Fibroblast of villous mesenchyme (primary cell): ENCODE results near the gene SCGB3A2. TPM values are rescaled to one million over a fixed set of nuclear protein-coding genes. Genes with fewer than 3 reads are reported as not detected.

Experiments
- DNase-seq: peaks from one replicate; pipeline ENCODE4 v3.0.0-alpha.2; 2010; ENCODE audit warnings: low read depth
- H3K4me3 ChIP-seq: 2 replicates; pipeline ENCODE4 v1.5.1; 2011; ENCODE audit warnings: low read depth, mild to moderate bottlenecking, low read length
- total RNA-seq: library from RNA; depleted of rRNA; stranded (reverse); fragments of >200 nt; gene quantifications from 2 replicates; pipeline ENCODE4 v1.2.3, GENCODE V29; 2012
- TF ChIP-seq, protein P1 (sequence below): IDR thresholded peaks from 2 replicates; pipeline ENCODE4 v1.5.1; 2012; ENCODE audit warnings: low read depth, mild to moderate bottlenecking, low read length; ENCODE audit not compliant: insufficient read depth

The SCGB3A2 gene
- total RNA-seq, 1 donor = not detected

DNA sequence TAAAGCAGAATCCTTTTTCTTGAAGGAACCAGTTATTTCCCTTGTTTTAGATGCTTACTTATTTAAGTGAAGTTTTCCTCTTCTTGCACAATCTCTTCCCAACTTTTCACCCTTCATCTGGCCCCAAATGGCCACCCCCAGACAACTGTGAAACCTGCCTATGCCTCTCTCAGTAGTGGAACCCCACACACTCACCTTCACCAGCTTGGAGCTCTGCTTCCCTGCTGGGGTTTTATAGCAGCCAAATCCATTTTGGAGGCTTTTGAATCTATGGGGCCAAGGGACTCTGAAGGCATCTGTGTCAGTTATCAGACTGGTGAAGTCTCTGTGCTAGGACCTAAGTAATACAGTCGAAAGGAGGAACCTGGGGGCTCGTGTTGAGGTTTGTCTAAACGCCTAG is 24.2 kb upstream of the SCGB3A2 start:
- TF ChIP-seq, protein P1, sequence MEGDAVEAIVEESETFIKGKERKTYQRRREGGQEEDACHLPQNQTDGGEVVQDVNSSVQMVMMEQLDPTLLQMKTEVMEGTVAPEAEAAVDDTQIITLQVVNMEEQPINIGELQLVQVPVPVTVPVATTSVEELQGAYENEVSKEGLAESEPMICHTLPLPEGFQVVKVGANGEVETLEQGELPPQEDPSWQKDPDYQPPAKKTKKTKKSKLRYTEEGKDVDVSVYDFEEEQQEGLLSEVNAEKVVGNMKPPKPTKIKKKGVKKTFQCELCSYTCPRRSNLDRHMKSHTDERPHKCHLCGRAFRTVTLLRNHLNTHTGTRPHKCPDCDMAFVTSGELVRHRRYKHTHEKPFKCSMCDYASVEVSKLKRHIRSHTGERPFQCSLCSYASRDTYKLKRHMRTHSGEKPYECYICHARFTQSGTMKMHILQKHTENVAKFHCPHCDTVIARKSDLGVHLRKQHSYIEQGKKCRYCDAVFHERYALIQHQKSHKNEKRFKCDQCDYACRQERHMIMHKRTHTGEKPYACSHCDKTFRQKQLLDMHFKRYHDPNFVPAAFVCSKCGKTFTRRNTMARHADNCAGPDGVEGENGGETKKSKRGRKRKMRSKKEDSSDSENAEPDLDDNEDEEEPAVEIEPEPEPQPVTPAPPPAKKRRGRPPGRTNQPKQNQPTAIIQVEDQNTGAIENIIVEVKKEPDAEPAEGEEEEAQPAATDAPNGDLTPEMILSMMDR = no peak
- H3K4me3 ChIP-seq = no peak overlapping the region
- no peak for DNase-seq

DNA sequence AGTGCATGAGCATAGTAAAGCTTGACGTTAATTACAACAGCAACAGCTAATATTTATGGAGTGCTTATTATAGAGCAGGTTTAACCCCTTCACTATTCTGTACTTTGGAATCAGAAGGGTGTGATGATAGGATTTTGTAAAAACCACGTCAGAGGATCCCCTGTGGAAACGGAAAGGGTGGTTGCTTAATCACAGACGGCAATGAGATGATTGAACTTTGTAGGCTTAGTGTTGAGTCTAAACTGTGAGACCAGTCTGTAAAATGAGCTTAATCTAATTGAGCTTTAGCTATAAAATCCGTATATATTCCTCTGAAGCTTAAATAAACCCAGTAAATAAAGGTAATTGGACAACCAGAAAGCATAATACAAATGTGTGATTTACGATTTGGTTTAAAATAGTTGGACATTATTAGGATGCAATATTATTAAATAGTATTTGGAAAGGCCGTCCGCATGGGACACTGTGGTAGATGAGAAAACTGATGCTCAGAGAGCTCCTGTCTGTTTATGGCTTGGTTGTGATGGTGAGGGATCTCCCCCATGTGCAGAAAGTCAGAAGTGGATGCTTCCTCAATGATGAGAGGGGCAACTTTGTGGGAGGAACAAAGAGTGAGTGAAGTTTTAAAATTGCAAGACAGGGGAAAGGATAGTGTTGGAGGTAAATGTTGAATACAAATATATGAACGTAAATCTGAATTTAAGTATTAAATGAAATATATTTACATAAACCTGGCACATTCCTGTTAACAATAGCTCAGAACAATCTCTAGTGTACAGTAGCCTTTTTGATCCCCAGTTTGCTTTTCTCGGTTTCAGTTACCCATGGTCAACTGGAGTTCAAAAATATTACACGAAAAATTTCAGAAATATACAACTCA is 23.4 kb upstream of the SCGB3A2 start:
- no peak for DNase-seq
- TF ChIP-seq, protein P1 = no peak

DNA sequence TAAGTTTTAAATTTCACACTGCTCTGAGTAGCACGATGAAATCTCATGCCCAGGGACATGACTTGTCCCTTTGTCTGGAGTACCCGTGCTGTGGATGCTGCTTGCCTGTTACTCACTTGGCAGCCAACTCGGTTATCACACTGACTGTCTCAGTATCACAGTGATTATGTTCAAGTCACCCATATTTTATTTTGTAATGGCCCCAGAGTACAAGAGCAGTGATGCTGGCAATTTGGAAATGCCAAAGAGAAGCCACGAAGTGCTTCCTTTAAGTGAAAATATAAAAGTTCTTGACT is 22.8 kb upstream of the SCGB3A2 start:
- TF ChIP-seq, protein P1 = no peak
- no peak overlapping the region for H3K4me3 ChIP-seq
- no peak for DNase-seq

More for the DNA sequence above, 23.4 kb upstream of the SCGB3A2 start:
- no peak overlapping the region for H3K4me3 ChIP-seq

DNA sequence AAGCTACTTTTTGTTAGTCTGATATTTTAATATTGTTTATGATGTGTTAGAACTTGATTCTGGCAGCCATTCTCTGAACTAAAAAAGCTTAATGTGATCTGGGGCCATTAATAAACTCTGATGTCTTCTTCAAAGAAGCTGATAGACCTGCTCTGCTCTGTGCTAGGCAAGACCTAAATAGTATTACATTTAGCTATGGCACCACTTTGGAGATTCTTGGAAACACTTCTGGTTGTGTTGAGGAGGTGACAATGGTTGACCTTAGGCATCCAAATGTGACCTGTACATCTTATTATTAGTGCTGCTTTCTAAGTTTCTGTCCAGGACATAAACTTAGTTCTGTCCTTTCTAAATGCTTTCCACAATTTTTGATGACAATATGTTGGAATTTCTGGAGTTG is 21.7 kb upstream of the SCGB3A2 start:
- DNase-seq = no peak
- TF ChIP-seq, protein P1 = no peak
- H3K4me3 ChIP-seq = no peak overlapping the region

DNA sequence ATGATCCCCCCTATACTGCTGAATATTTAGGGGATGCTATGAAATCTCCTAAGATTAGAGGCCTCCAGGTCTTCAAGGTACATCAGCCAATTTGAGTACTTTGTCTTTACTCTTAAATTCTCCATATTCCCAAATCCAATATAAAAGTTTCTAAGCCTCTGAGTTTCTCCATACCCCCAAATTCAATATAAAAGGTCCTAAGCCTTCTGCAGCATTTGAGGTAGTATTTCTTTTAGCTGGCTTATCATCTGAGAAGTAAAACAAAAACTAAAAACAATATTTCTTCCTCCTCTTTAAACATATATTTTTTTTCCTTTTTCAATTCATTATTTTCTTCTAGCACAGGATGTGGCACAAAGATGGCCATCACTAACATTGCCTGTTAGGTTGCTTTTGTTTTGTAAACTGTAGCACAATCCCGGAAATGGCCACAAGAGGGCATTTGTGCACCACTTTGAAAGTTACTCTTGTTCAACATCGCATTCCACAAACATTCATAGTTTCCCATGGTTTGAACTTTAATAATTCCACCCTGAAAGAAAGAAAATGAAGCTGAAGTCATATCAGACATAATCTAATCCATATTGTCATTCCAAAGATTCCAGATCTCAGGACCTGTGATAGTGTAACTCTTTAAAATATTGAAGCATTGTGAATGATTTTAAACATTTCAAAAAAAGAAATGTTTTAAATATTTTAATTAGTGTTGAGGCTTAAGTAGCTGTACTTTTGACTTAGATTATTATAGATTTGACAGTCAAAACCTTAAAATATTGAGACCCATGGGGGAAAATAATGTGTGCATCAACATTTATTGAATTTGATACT is 21.0 kb upstream of the SCGB3A2 start:
- DNase-seq = peak; percentile 56
- H3K4me3 ChIP-seq = no peak overlapping the region
- TF ChIP-seq, protein P1 = peak; percentile 90

DNA sequence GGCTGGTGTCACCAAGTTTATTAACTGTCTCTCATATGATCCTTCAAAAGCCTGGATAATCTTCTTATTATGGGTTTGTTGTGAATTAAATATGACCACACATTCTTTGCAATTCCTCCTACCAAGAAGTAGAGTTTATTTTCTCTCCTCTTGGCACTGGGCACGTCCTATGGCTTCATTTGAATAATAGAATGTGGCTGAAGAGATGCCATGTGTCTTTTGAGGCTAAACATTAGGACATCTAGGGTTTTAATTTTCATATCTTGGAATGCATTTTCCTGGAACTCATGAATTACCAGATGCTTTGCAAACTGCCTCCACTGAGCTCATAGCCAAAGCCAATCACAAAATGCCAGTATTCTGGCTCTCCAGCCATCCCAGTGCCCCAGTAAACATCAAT is 19.9 kb upstream of the SCGB3A2 start:
- TF ChIP-seq, protein P1 = no peak
- no peak overlapping the region for H3K4me3 ChIP-seq
- no peak for DNase-seq
